HG03432 (cell line): ENCODE data around the gene METAP1D.

ENCODE experiments used
- ATAC-seq: cut with Tn5 transposase; IDR thresholded peaks from one replicate; pipeline ENCODE4 v1.9.1; 2021; ENCODE audit warnings: mild to moderate bottlenecking, moderate library complexity; ENCODE audit not compliant: unreplicated experiment

METAP1D gene

GRCh38 chr2:172090044-172090961, 90.5 kb downstream of the METAP1D start:
- no peak for ATAC-seq

GRCh38 chr2:172091000-172091641, 91.4 kb downstream of the METAP1D start:
- ATAC-seq, result no peak

DNA sequence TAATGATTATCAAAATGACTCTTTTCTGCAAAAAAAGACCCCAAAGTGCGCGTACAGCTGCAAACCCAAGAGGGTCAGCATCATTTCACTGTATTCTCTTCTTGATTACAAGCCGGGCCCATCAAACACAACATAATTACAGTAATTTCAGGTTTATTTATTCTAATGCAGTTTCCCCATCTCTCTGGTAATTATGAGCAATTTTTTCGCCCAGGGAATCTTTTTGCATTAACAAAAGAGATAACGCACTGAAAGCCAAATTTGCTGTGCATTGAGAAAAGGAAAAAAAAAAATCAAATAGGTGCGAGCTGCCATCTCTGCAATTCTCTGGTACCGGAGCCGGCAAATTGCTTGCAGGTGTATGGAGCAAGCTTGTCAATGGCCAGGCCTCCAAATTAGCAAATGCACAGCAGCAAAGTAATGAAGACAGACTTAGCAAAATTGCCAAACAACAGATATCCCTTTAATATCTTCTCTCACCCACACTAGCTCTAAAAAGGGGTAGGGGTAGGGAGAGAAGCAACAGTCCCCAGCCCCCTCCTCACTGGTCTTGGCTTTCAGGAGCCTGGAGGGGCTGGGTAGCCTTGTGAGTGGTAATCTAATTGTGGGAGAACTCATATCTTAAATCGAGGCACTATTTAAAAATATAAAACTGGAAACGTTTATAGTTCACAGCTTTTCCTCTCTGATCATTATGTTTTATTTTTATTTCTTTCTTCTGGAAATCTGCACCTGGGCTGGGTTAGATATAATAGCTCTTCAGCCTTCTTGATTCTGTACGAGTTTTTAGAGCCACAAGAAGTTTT, 92.2 kb downstream of the METAP1D start:
- ATAC-seq, result no peak

DNA sequence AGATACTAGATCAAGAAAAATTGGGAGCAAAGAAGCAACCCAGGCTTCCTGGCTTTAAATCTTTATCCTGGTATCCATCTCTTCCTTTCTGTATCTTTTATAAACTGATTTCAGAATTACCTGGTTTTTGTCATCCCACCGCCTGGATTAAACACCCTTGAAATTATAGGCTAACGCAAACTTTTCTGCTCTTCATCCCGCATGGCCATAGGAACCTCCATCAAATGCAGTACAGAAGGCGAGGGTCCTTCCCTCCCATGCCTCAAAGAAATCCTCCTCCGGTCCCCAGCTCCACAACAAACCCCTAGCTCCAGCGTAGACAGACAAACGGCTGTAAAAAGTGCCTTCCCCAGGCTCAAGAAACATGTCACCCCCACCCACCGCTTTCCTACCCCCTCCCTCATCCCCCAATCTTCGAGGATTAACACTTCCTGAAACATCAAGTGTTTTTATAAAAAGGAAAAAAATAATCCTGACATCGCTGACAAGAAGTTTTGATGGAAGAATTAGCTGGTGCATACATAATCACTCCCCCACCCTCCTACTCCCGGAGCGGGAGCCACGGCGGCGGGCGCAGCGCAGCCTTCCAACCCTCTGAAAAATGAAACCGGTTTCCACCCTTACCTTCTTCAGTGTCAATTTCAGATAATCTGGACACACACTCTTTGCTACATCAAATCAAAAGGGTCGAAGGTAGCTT, 93.1 kb downstream of the METAP1D start:
- no peak for ATAC-seq

GRCh38 chr2:172093416-172094293, 93.9 kb downstream of the METAP1D start:
- no peak for ATAC-seq

DNA sequence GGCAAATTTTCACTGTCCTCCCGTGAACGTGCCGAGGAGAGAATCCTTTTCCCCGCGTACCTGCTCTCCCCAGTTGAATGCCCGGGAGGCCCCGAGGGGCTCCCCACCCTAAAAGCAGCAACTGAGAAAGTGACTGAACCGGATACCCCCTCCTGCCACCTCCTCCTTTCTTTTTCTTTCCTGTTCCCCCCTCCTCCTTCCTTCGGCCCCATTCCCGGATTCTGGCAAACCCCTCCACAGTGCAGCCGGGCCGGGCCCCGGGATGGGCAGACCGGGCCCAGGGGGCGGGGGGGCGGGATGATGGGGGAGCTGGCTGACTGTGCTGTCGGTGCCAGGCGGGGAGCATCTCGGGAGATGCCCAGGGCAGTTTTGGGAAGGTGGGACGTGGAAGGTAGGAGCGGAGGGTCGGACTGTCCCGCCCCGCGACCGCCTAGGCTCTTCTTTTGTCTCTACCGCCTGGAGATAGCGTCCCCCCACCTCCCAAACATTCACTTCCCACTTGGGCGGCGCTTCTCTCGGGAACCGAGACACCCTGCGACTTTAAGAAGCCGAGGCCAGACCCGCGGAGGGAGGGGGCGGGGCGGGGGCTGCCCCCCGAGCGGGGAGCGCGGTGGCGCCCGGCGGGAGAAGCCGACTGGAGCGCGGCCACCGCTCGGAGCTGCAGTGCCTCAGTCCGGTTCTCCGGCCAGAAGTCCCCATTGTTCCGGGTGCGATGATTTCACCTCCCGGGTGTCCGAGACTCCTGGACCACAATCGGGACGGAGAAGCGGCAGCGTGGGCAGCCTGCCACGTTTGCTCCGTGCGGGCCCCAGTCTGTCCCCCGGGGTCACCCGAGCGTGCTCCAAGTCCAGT, 94.8 kb downstream of the METAP1D start:
- no peak for ATAC-seq

- peak; percentile 38 for ATAC-seq
Measured at GRCh38 chr2:172095146-172095904, 95.6 kb downstream of the METAP1D start.

DNA sequence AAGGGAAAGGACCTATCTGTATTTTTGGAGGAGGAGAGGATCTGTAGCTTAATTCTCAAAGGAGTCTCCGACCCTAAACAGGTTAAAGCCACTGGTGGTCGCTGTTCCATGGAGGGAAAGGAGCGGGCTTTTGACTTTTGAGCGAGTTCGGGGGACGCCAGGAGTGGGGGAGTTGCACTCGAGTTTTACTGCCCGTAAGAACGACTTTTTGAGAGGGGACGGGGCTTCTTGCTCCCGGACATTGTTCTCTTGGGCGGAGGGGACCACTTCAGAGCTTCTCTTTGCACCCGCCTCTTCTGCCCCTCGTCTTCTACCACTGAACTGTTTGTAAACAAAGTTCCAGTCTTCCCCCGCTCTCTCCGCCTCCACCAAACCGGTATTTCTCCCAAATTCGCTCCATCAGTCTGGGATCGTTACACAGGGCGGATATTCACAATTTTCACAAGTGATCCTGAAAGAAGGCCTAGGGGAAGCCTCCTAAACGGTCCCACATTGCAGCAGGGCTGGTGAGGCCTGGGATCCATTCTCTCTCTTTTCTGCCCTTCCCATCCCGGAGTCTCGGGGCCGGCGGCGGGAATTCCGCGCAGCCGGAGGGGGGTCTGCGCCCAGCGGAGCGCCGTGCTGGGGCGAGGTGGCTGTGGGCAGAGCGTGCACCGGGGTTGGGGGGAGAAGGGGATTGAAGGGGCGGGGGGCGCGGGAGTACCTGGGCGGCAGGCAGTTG, 96.3 kb downstream of the METAP1D start:
- ATAC-seq, result no peak

- no peak for ATAC-seq
Measured at GRCh38 chr2:172096626-172097547, 97.1 kb downstream of the METAP1D start.

GRCh38 chr2:172097557-172098131, 97.9 kb downstream of the METAP1D start:
- ATAC-seq, result no peak

- ATAC-seq, result no peak
Measured at GRCh38 chr2:172098287-172098649, 98.5 kb downstream of the METAP1D start.

- no peak for ATAC-seq
Measured at GRCh38 chr2:172098650-172099471, 99.1 kb downstream of the METAP1D start.

DNA sequence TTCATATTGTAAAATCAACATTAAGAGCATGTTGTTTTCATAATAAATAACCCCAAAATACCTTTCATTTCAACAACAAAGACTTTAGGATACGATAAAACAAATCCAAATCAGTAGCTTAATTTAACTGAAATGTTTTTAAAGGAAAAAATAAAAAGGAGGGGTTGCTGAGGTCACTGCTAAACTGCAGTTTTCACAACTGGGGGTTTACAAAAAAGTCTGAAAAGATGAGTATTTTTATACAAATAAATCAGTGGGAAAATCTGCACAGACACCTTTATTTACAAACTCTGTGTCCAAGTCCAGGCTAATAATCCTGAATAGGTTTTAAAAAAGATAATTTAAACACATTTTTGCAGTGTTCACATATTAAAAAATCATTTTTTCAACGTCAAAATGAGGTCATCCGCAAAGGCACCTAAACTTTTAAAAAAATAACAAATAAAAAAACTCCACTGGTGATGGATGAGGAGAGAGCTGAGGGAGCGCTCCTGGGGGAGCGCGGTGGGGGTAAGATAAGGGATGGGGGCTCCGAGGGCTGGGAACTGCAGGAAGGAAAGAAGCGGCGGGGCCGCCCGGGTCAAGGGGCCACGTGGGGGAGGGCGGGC, 99.8 kb downstream of the METAP1D start:
- no peak for ATAC-seq

GRCh38 chr2:172100080-172100934, 100.6 kb downstream of the METAP1D start:
- ATAC-seq, result no peak
